ENCODE measurements around the gene BIRC7. TPM values are rescaled to one million over a fixed set of nuclear protein-coding genes. Genes with fewer than 3 reads are reported as not detected.

BIRC7 gene
- total and polyA plus RNA-seq, 2 donors (not counting 3 experiments of a cell fraction or from before 2014, with no cell fraction given): not detected

- ChIA-PET CTCF (interaction anchor here (1.6 to 3.5 kb wide), 3 partner anchors 10 to 51 kb away, joined by 4 to 25 read pairs (median 6); no protein-coding TSS in a partner anchor), POLR2A (no interaction called here)
- H3K9me1 ChIP-seq (replicated peaks; ENCODE audit: control insufficient read depth, extremely low read depth, insufficient read depth, low read length): no peaks in the 10 kb centered on the region
- H3K79me2 ChIP-seq (ENCODE audit: control insufficient read depth, insufficient read depth, low read length): peaks cover 47% of the 10 kb centered on the region
- intact Hi-C loops (cut with micrococcal nuclease) (loop anchor here (5.0 kb wide), 1 partner anchor 37 kb away; the partner anchor contains the start of gene BIRC7), dilution Hi-C loops (cut with MboI; ENCODE audit: extremely low pct_ligation_motif_present, low sequenced_read_pairs) (no loop called here)
- peaks cover 0 to 29% of the 10 kb centered on the region in 2 experiments for H3K36me3 ChIP-seq (ENCODE audit: control insufficient read depth in 2 of 2, extremely low read depth in 1 of 2, insufficient read depth in 2 of 2, low read length in 2 of 2)
- peaks cover 6% of the 10 kb centered on the region for H3K4me1 ChIP-seq (ENCODE audit: control insufficient read depth, extremely low read depth, insufficient read depth, low read length)
- H3K4me2 ChIP-seq (ENCODE audit: insufficient read depth, low read length): peak overlapping the region; percentile 84
- peak overlapping the region; percentile 91 for H3K9ac ChIP-seq (replicated peaks; ENCODE audit: extremely low read depth, insufficient read depth, low read length)
- H3K9me3 ChIP-seq (replicated peaks; ENCODE audit: control insufficient read depth, insufficient read depth, low read length): no peaks in the 10 kb centered on the region
- H4K20me1 ChIP-seq (replicated peaks; ENCODE audit: control insufficient read depth, extremely low read depth, insufficient read depth, low read length): no peaks in the 10 kb centered on the region
- no peaks in the 10 kb centered on the region for H3K27me3 ChIP-seq (ENCODE audit: control insufficient read depth in 2 of 2, insufficient read depth in 2 of 2, low read length in 2 of 2)
- peak; percentile 29 for DNase-seq (ENCODE audit: low read depth, low spot score)
- H3K27ac ChIP-seq (ENCODE audit: insufficient read depth, low read depth, low read length): no peak overlapping the region
- TSS peak; percentile 68 for BruUV-seq (replicated peaks)
- peak overlapping the region; percentile 82 to 89 (median 87) for H3K4me3 ChIP-seq (replicated peaks in 1 of 3; ENCODE audit: insufficient read depth in 1 of 3, low read depth in 1 of 3, low read length in 3 of 3)
- peak; percentile 60 for FAIRE-seq
- no peak overlapping the region for H2AFZ ChIP-seq (ENCODE audit: low read depth, low read length)
- TF ChIP-seq EZH2 (IDR thresholded peaks at IDR 0.05; ENCODE audit: borderline replicate concordance, low read depth, low read length, severe bottlenecking) (no peak), JUN (IDR thresholded peaks at IDR 0.05; ENCODE audit: borderline replicate concordance, insufficient read depth, insufficient read length, low read depth) (peak; percentile 13)
Measured at GRCh38 chr20:63273635-63274380, 38.1 kb downstream of the BIRC7 start.

- no peaks in the 10 kb centered on the region for H3K9me1 ChIP-seq (replicated peaks; ENCODE audit: control insufficient read depth, extremely low read depth, insufficient read depth, low read length)
- ChIA-PET CTCF (interaction anchor here (3.5 kb wide), 1 partner anchor 51 kb away, joined by 25 read pairs; no protein-coding TSS in a partner anchor), POLR2A (no interaction called here)
- no peak overlapping the region for H2AFZ ChIP-seq (ENCODE audit: low read depth, low read length)
- H3K27ac ChIP-seq (ENCODE audit: insufficient read depth, low read depth, low read length): no peak overlapping the region
- no peak overlapping the region for H3K9ac ChIP-seq (replicated peaks; ENCODE audit: extremely low read depth, insufficient read depth, low read length)
- no peaks in the 10 kb centered on the region for H3K9me3 ChIP-seq (replicated peaks; ENCODE audit: control insufficient read depth, insufficient read depth, low read length)
- intact Hi-C loops (cut with micrococcal nuclease): loop anchor here (5.0 kb wide), 1 partner anchor 37 kb away; the partner anchor contains the start of gene BIRC7
- H3K27me3 ChIP-seq (ENCODE audit: control insufficient read depth in 2 of 2, insufficient read depth in 2 of 2, low read length in 2 of 2): no peaks in the 10 kb centered on the region
- BruUV-seq (replicated peaks): no TSS peak
- H3K36me3 ChIP-seq (ENCODE audit: control insufficient read depth in 2 of 2, extremely low read depth in 1 of 2, insufficient read depth in 2 of 2, low read length in 2 of 2): peaks cover 2 to 34% of the 10 kb centered on the region in 2 experiments
- TF ChIP-seq GATA2 (IDR thresholded peaks at IDR 0.05; ENCODE audit: insufficient read depth, insufficient read length, low read depth, low read length): no peak
- no peak for TF ChIP-seq POLR2AphosphoS5 (IDR thresholded peaks at IDR 0.05; ENCODE audit: insufficient read depth, low read depth, low read length)
- TF ChIP-seq, protein P1, sequence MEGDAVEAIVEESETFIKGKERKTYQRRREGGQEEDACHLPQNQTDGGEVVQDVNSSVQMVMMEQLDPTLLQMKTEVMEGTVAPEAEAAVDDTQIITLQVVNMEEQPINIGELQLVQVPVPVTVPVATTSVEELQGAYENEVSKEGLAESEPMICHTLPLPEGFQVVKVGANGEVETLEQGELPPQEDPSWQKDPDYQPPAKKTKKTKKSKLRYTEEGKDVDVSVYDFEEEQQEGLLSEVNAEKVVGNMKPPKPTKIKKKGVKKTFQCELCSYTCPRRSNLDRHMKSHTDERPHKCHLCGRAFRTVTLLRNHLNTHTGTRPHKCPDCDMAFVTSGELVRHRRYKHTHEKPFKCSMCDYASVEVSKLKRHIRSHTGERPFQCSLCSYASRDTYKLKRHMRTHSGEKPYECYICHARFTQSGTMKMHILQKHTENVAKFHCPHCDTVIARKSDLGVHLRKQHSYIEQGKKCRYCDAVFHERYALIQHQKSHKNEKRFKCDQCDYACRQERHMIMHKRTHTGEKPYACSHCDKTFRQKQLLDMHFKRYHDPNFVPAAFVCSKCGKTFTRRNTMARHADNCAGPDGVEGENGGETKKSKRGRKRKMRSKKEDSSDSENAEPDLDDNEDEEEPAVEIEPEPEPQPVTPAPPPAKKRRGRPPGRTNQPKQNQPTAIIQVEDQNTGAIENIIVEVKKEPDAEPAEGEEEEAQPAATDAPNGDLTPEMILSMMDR (IDR thresholded peaks at IDR 0.05; ENCODE audit: extremely low read depth in 1 of 2, insufficient read depth in 1 of 2, low read depth in 1 of 2, low read length in 2 of 2): no peak
- no peak for TF ChIP-seq FOS (IDR thresholded peaks at IDR 0.05; ENCODE audit: borderline replicate concordance, insufficient read depth, low read length)
- no peak for TF ChIP-seq MAX (IDR thresholded peaks at IDR 0.05; ENCODE audit: insufficient read depth, insufficient read length)
- no peak for TF ChIP-seq POLR2A (IDR thresholded peaks at IDR 0.05; ENCODE audit: low read depth, low read length)
- TF ChIP-seq JUN (IDR thresholded peaks at IDR 0.05; ENCODE audit: borderline replicate concordance, insufficient read depth, insufficient read length, low read depth): no peak
- no peak for TF ChIP-seq MYC (IDR thresholded peaks at IDR 0.05; ENCODE audit: low read depth, low read length)
- TF ChIP-seq EZH2 (IDR thresholded peaks at IDR 0.05; ENCODE audit: borderline replicate concordance, low read depth, low read length, severe bottlenecking): no peak
- peaks cover 6% of the 10 kb centered on the region for H3K4me1 ChIP-seq (ENCODE audit: control insufficient read depth, extremely low read depth, insufficient read depth, low read length)
- no peak overlapping the region for H3K4me2 ChIP-seq (ENCODE audit: insufficient read depth, low read length)
- FAIRE-seq (no peak), DNase-seq (ENCODE audit: low read depth, low spot score) (no peak)
- dilution Hi-C loops (cut with MboI; ENCODE audit: extremely low pct_ligation_motif_present, low sequenced_read_pairs): no loop called here
- no peaks in the 10 kb centered on the region for H4K20me1 ChIP-seq (replicated peaks; ENCODE audit: control insufficient read depth, extremely low read depth, insufficient read depth, low read length)
- H3K4me3 ChIP-seq (replicated peaks in 1 of 3; ENCODE audit: insufficient read depth in 1 of 3, low read depth in 1 of 3, low read length in 3 of 3): no peak overlapping the region
- H3K79me2 ChIP-seq (ENCODE audit: control insufficient read depth, insufficient read depth, low read length): peaks cover 47% of the 10 kb centered on the region
Measured at GRCh38 chr20:63274381-63275228, 38.9 kb downstream of the BIRC7 start.

Measured in endothelial cell of umbilical vein (primary cell).